ENCODE measurements around the gene RNF224.

DNA sequence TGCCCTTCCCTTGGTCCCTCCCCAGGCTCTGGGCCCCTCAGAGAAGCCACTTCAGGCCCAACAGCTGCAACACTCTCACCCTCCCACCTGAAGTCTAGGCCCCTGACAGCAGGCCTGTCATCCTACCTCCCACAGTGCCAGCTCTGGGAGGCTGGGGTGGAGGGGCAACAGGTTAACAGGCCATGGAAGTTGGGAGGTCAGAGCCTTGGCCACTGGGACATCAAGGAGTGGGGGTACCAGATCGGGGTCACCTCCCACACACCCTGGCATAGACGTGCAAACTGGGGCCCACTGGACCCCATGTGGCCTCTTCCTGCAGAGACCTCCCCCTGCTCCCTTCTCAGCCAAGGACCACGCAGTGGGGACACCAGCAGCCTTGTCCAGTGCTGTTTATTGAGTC is 36.1 kb upstream of the RNF224 start:
- TF ChIP-seq, protein P1, sequence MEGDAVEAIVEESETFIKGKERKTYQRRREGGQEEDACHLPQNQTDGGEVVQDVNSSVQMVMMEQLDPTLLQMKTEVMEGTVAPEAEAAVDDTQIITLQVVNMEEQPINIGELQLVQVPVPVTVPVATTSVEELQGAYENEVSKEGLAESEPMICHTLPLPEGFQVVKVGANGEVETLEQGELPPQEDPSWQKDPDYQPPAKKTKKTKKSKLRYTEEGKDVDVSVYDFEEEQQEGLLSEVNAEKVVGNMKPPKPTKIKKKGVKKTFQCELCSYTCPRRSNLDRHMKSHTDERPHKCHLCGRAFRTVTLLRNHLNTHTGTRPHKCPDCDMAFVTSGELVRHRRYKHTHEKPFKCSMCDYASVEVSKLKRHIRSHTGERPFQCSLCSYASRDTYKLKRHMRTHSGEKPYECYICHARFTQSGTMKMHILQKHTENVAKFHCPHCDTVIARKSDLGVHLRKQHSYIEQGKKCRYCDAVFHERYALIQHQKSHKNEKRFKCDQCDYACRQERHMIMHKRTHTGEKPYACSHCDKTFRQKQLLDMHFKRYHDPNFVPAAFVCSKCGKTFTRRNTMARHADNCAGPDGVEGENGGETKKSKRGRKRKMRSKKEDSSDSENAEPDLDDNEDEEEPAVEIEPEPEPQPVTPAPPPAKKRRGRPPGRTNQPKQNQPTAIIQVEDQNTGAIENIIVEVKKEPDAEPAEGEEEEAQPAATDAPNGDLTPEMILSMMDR (IDR thresholded peaks at IDR 0.05; ENCODE audit: low read depth, low read length) = no peak
- TF ChIP-seq EZH2phosphoT487 (IDR thresholded peaks at IDR 0.05; ENCODE audit: low read depth) = no peak

Data from OCI-LY3 (cell line).